WTC11 (cell line): ENCODE results near the gene LGALS4.

Source experiments
- AR ChIP-seq: fragments of 250-450 bp; sonication (Bioruptor Pico); IDR thresholded peaks from 2 replicates; pipeline ENCODE4 v1.9.0; 2021; ENCODE audit warnings: mild to moderate bottlenecking
- ETV6 ChIP-seq: sonication (generic); formaldehyde crosslinking; IDR thresholded peaks from 2 replicates; pipeline ENCODE4 v1.8.1; 2022; ENCODE audit warnings: mild to moderate bottlenecking, missing genetic modification reagents
- HMGXB4 ChIP-seq: sonication (generic); formaldehyde crosslinking; IDR thresholded peaks from 2 replicates; pipeline ENCODE4 v1.8.1; 2023; ENCODE audit warnings: mild to moderate bottlenecking, moderate library complexity, missing genetic modification reagents
- IRF1 ChIP-seq: sonication (generic); formaldehyde crosslinking; IDR thresholded peaks from 2 replicates; pipeline ENCODE4 v1.8.0; 2023; ENCODE audit warnings: missing genetic modification reagents
- PRDM15 ChIP-seq: sonication (generic); formaldehyde crosslinking; IDR thresholded peaks from 2 replicates; pipeline ENCODE4 v1.8.0; 2022; ENCODE audit warnings: missing genetic modification reagents
- TF ChIP-seq, protein P1 (sequence below): fragments of 200-600 bp; IDR thresholded peaks from 2 replicates; pipeline ENCODE4 v1.8.0; 2022; ENCODE audit warnings: antibody characterized with exemption
- TF ChIP-seq, protein P2 (sequence below): sonication (generic); formaldehyde crosslinking; IDR thresholded peaks from 2 replicates; pipeline ENCODE4 v1.8.0; 2022; ENCODE audit warnings: mild to moderate bottlenecking, missing genetic modification reagents

GRCh38 chr19:38806371-38806770 lies 6.4 kb downstream of the LGALS4 start:
- no peak for TF ChIP-seq HMGXB4 (CRISPR knock-in tag)
- TF ChIP-seq, protein P1, sequence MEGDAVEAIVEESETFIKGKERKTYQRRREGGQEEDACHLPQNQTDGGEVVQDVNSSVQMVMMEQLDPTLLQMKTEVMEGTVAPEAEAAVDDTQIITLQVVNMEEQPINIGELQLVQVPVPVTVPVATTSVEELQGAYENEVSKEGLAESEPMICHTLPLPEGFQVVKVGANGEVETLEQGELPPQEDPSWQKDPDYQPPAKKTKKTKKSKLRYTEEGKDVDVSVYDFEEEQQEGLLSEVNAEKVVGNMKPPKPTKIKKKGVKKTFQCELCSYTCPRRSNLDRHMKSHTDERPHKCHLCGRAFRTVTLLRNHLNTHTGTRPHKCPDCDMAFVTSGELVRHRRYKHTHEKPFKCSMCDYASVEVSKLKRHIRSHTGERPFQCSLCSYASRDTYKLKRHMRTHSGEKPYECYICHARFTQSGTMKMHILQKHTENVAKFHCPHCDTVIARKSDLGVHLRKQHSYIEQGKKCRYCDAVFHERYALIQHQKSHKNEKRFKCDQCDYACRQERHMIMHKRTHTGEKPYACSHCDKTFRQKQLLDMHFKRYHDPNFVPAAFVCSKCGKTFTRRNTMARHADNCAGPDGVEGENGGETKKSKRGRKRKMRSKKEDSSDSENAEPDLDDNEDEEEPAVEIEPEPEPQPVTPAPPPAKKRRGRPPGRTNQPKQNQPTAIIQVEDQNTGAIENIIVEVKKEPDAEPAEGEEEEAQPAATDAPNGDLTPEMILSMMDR, result no peak
- no peak for TF ChIP-seq IRF1 (CRISPR knock-in tag)
- no peak for TF ChIP-seq PRDM15 (CRISPR knock-in tag)
- no peak for TF ChIP-seq AR (CRISPR knock-in tag)
- TF ChIP-seq, protein P2, sequence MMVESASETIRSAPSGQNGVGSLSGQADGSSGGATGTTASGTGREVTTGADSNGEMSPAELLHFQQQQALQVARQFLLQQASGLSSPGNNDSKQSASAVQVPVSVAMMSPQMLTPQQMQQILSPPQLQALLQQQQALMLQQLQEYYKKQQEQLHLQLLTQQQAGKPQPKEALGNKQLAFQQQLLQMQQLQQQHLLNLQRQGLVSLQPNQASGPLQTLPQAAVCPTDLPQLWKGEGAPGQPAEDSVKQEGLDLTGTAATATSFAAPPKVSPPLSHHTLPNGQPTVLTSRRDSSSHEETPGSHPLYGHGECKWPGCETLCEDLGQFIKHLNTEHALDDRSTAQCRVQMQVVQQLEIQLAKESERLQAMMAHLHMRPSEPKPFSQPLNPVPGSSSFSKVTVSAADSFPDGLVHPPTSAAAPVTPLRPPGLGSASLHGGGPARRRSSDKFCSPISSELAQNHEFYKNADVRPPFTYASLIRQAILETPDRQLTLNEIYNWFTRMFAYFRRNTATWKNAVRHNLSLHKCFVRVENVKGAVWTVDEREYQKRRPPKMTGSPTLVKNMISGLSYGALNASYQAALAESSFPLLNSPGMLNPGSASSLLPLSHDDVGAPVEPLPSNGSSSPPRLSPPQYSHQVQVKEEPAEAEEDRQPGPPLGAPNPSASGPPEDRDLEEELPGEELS (CRISPR knock-in tag), result no peak
- TF ChIP-seq ETV6 (CRISPR knock-in tag), result no peak
